ENCODE measurements around the gene KRT37.
"Not testable (repeated sequence)": the region's sequence is repeated elsewhere in the genome, so short reads cannot be mapped to it uniquely, and the experiment has no call there.

The KRT37 gene

DNA sequence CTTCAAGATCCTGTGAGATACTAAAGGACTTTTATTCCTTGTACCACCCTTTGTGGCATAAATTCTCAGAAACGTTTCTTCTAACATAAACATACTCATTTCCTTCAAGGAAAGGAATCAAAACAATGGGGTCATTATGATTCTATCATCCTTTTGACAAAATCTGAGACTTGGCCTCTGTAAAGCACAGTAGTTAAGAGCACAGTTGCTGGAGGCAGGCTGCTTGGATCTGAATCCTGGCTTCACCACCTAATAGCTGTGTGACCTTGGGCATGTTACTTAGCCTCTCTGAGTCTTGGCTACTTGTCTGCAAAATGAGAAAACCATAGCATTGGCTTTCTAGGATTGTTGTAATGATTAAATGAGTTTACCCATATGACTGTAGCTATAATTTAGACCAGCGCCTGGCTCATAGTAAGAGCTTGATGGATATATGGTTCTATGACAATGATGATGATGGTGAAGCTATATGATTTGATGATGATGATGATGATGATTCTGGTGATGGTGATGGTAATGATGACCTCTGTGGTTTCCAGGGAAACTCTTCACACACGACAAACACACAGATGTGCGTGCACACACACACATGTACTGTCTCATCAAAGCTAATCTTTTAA, 20.9 kb downstream of the KRT37 start:
- DNase-seq = no peak

DNA sequence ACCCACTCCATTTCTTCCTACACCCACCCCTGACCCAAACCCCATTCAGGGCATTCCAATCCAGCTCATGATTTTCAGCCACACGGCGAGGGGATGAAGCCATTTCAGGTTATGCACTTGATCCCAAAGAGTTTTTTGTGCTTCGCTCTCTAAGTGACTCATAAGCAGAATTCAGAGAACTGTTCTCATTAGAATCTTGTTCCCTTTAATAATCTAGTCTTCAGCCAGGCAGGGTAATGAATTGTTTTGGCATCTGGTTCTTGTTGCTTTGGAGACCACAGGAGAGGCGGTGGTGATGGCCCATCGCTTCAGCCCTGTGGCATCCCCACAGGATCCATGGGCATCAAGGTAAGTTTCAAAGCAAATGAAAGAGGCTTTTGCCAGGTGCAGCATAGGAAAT, 22.2 kb downstream of the KRT37 start:
- DNase-seq = no peak

DNA sequence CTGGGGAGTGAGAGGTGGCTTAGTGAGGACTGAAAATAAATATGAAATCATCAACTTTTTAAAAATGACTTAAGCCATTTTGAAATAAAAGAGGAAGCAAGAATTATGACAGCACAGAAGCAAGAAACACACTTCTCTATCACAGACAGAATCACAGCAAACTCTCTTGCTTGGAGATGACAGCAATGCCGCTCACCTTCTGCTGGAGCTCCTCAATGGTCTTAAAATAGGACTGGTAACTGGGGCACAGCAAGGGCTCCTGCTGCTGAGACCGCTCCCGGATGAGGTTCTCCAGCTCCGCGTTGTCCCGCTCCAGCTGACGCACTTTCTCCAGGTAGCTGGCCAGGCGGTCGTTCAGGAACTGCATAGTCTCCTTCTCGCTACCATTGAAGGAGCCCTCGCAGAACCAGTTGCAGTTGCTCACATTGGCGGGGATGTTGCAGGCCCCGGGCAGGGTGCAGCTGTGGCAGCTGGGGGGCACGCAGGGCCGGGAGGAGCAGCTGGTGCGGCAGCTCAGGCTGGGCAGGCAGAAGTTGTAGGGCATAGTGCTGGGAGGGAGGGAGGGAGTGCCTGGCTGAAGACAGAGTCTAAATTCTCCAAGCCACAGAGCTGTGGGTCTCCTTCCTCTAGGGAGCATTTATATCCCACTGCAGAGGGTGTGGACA, 27.3 kb downstream of the KRT37 start, which contains the start of gene KRT31:
KRT31 (minus strand) TSS at position 613 of the 665 bp plus-strand sequence; CDS start at position 544, 69 bp downstream.
- peak; percentile 49 for DNase-seq

DNA sequence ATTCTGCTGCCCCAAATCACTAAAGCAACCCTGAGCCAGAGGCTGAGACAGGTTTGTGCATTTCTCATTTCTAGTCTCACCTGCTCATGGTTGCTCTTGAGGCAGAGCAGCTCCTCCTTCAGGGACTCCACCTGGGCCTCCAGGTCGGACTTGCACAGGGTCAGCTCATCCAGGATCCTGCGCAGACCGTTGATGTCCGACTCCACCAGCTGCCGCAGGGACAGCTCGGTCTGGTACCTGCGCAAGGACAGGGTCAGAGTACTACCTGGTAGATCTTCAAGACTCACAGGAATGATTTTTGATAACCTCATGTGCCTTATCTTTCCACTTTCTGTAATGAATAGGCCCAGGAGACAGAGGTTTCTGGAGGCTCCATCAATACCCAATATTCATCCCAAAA, 28.0 kb downstream of the KRT37 start:
- DNase-seq = no peak

DNA sequence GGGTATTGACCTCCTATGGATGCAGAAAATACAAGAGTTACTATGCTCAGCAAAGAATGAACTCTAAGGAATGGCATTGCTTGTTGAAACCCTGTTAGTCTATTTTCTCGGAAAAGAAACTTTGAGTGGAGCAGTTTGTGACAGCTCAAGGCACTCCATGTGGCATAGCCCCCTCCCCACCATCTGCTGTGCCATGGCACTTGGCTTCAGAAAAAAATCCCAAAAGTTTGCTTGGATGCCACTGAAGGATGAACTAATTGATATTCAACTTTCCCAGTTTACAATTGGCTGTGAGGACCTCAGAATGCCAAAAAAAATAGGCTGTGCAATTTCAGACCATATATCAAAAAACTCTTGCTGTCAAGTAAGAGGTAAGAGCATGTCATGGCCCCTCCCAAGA, 28.8 kb downstream of the KRT37 start:
- DNase-seq = no peak

DNA sequence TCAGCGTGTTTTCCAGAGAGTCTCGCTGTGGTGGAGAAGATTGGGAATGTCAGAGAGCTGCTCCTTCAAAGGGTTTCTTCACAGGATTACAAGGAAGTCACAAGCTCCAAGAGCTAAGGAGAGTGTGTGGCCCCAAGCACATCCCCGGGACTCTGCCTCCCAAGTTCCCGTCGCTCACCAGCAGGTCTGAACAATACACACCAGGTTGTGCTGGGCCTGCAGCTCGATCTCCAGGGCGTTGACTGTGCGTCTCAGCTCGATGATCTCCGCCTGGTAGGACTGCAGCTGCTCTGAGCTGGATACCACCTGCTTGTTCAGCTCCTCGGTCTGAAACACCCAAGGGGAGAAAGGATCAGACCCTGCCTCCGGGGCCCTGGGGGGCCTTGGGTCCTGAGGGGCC, 29.3 kb downstream of the KRT37 start:
- DNase-seq = not testable (repeated sequence)

DNA sequence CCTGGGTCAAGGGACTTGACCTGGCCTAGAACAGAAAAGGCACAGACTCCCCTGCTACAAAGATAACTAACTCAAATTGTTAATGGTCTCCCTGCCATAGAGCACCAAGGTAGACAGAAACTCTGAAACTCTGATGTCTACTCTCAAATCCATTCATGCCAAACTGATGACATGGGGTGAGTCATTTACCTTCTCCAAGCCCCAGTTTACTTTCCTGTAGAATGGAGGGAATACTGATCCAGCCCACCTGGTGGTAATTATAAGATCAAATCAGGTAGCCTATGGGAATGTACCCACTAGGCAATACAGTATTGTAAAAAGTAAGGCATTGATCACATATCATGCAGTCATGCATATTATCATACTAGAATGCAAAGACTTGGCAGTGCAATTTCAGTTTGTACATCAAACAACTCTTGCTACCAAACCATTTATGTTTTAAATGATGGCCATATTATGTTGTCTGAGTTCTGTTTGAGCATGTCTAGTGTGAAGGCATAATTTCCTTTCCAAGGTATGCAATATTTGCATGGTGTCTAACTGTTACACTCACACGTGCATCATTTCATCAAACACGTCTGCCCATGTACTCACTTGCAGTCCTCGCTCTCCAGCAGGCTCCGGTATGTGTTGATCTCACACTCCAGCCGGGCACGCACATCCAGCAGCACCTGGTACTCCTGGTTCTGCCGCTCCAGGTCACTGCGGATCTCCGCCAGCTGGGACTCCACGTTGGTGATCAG, 30.0 kb downstream of the KRT37 start:
- DNase-seq = no peak

DNA sequence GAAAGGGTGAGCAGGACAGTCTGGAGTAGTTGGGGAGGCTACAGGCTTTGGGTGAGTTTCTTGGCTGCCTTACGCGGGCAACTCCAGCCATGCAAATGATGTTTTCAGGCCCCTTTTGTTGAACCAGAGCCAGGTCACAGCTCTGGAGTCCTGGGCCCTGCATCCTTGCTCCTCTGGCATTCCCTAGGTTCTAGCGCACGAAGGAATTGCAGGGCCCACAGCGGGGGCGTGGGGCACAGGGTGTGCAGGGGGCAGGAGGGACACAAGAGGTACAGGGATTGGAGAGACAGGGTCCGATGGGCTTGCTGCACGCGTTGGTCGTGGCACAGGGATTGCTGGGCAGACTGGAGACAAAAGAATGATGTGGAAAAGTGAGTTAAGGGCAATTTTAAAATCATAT, 30.6 kb downstream of the KRT37 start:
- no peak for DNase-seq

DNA sequence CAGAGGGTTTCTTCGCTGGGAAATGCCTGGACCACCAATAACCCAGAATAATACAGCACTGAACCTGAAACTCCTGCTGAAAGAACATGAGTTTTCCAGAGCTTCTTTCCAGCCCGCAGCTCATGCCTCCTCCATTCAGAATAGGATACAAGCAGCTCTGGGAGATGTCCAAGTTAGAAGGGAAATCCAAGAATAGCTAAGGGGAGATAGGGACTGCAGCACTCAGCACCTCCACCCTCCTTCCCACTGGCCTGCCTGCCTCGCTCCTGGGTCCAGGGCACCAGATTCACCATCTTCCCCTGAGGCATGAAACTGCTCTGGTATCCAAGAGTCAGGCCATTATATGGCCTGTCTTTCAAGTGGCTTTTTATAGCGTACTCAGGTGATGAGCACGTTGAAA, 31.1 kb downstream of the KRT37 start:
- no peak for DNase-seq

DNA sequence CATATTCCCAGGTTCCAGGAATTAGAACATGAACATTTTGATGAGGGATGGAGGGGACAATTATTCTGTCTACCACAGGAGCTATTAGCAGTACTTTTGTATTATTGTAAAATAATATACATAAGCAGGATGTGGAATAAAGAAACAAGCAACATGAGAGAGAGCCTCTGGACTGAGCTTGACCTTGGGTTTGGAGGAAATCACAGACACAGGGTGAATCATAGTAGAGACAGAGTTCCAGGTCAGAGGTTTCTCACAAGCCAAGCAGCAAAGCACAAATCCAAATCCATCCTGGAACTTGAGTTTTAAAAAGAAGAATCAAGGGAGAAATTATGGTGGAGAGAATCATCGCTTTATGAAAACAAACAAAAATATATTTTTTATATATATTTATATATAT, 32.1 kb downstream of the KRT37 start:
- no peak for DNase-seq

DNA sequence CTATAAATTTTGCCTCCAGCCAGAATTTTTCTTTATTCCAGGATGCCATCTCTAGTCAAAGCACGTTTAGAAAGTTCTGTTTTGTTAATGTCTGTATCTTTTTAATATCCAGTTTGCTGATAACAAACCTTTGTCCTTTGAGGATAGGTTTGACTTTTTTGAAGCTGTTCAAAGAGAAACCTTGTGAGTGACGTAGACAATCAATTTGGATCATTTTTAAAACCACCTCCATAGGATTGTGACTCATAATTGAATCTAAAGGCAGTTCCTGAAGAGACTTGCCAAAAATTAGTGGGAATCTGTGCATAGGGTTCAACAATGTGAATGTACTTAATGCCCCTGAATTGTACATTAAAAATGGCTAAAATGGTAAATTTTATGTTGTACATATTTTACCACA, 32.9 kb downstream of the KRT37 start:
- DNase-seq = no peak

DNA sequence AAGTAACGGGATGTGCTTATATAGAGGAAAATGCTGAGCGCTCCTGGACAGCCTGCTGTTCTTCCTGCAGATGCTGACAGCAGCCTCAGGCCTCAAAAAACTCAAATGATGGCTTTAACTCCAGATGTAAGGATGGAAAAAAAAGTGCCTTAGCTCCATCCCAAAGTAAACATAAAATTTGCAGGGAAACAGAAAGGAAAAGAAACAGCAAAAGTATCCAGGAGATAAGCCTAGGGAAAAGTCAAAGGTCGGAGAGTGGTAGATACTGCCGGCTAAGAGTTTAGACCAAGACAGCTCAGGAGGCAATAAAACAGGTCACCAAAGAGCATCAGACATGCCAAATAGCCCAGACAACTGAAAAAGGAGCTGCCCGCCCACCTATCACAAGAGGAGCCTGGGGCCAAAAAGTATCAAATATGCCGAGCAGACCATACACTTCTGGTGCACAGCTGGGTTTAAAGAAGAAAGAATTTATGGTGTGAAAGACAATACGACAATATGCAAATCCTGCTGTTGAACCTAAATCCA, 33.9 kb downstream of the KRT37 start:
- no peak for DNase-seq

DNA sequence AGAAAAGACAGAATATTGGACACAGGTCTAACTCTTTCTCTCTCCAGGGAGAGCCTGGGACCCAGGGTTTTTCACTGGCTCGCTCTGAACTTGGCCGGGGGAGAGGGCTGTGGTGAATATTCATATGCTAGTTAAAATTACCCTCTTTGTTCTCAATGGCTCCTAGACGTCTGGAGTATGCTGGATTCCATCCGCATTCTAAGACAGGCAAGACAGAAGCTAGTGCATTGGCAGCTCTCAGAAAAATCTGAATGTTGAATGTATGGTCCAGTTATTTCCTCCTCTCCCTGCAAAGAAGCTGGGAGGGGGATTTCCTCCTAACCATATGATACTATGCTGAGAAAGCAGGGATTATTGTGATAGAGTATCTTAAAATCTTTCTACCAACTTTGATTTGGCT, 36.7 kb downstream of the KRT37 start:
- no peak for DNase-seq

DNA sequence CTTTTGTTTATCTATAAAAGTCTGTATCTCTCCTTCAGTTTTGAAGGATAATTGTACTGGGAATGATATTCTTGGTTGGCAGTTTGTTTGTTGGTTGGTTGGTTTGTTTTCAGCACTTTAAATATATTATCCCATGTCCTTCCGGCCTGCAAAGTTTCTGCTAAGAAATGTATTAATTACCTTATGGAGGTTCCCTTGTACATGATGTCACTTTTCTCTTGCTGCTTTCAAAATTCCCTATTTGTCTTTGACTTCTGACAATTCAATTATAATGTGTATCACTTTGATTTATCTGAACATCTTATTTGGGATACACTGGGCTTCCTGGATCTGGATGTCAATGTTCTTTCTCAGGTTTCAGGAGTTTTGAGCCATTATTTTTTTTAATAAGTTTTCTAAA, 38.2 kb downstream of the KRT37 start:
- no peak for DNase-seq

DNA sequence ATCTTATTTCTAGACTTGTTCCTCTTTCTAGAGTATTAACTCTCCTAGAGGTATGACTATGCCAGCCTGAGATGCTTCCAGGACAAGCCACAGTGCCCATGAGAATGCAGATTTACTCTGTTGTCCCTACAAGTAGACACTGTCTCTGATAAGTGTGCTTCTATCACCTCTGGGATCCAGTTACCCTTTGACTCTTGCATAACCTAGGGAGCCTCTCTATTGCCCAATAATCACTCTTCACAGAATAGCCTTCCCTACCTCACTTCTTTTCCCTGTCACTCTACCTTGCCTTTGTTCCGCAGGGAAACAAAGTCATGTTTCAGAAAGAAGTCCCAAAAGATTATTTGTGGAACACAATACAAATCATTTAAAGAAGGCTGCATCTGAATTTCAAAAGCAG, 40.7 kb downstream of the KRT37 start:
- DNase-seq = no peak

DNA sequence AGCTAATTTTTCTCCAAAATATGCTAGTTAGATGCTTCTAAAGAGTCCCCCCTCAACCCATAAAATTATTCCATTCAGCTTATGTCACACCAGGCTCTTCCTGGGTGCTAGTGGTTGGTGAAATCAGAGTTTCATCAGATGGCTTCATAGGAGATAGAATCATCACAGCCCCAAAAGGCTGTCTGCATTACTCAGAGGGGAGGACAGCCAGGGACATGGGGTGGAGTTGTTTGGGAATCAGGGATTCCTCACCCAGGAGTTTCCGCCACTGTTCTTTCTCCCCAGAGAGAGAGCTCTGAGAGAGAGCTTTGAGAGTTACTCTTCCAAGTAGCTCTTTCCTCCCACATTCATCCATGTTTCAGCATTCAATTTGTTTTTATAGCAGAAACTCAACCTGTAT, 42.0 kb downstream of the KRT37 start:
- DNase-seq = no peak

DNA sequence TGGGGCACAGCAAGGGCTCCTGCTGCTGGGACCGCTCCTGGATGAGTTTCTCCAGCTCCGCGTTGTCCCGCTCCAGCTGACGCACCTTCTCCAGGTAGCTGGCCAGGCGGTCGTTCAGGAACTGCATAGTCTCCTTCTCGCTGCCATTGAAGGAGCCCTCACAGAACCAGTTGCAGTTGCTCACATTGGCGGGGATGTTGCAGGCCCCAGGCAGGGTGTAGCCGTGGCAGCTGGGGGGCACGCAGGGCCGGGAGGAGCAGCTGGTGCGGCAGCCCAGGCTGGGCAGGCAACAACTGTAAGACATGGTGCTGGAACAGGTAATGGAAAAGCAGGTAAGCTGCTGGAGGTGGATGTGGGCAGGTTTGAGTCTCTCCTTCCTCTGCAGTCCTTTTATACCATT, 42.4 kb downstream of the KRT37 start, which contains the start of gene KRT34:
KRT34 (minus strand) TSS at position 364 of the 400 bp plus-strand sequence; CDS start at position 304, 60 bp downstream.
- not testable (repeated sequence) for DNase-seq

DNA sequence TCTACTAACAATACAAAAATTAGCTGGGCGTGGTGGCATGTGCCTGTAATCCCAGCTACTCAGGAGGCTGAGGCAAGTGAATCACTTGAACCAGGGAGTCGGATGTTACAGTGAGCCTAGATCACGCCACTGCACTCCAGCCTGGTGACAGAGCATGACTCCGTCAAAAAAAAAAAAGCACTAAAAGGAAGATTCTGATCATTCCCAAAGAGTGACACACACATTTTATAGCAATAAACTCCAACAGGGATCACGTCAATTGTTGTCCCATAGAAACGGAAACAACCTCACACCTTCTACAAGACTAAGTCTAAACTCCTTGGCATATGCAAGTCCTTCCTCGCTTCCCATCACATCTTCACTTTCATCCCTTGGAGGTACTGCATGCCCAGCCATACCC, 44.3 kb downstream of the KRT37 start:
- DNase-seq = not testable (repeated sequence)

DNA sequence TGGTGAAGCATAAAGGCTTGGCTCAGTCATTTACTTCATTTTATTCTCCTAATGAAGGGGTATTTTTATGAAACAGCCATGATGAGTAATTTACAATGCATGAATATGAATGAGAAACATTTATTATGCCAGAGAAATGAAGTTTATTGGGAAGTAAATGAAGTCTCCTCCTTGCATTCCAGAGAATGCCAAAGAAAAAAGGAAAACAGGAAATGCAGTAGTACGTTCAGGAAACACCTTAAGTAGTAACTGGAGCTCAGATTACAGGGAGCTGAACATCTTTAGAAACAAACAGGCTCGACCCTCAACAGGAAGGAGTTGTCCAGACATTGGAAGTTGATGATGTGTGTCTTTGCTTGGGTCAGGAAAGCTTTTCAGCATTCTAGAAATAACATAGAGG, 46.8 kb downstream of the KRT37 start:
- DNase-seq = no peak
